Neural progenitor cell (in vitro differentiated cells): ENCODE data around the gene CRYGN. TPM values are rescaled to one million over a fixed set of nuclear protein-coding genes. Genes with fewer than 3 reads are reported as not detected.

Experiments
- DNase-seq: peaks from one replicate; pipeline ENCODE4 v3.0.0-alpha.2; 2016; ENCODE audit warnings: low spot score
- H2AFZ ChIP-seq: fragments of 200-600 bp; sonication (generic); replicated peaks from 2 replicates; pipeline ENCODE4 v1.6.1; 2016; ENCODE audit warnings: antibody characterized with exemption
- H3F3A ChIP-seq: fragments of 200-600 bp; sonication (generic); 2 replicates; pipeline ENCODE4 v1.6.1; 2016; ENCODE audit warnings: antibody characterized with exemption, low read depth
- H3K27ac ChIP-seq: fragments of 200-600 bp; sonication (generic); 2 replicates; pipeline ENCODE4 v1.5.1; 2016; ENCODE audit warnings: mild to moderate bottlenecking
- H3K27me3 ChIP-seq: fragments of 200-600 bp; sonication (generic); 2 replicates; pipeline ENCODE4 v1.6.1; 2016; ENCODE audit warnings: mild to moderate bottlenecking, moderate library complexity
- H3K36me3 ChIP-seq: fragments of 200-600 bp; sonication (generic); 2 replicates; pipeline ENCODE4 v1.5.1; 2016
- H3K4me1 ChIP-seq: fragments of 200-600 bp; sonication (generic); 2 replicates; pipeline ENCODE4 v1.6.1; 2016; ENCODE audit warnings: mixed run types
- H3K4me2 ChIP-seq: fragments of 200-600 bp; sonication (generic); 2 replicates; pipeline ENCODE4 v1.6.1; 2016
- H3K4me3 ChIP-seq: fragments of 200-600 bp; sonication (generic); 2 replicates; pipeline ENCODE4 v1.5.1; 2016
- H3K79me2 ChIP-seq: fragments of 200-600 bp; sonication (generic); 2 replicates; pipeline ENCODE4 v1.6.1; 2016; ENCODE audit warnings: low read depth
- H3K9ac ChIP-seq: fragments of 200-600 bp; sonication (generic); 2 replicates; pipeline ENCODE4 v1.6.1; 2016
- H3K9me3 ChIP-seq: fragments of 200-600 bp; sonication (generic); 2 replicates; pipeline ENCODE4 v1.5.1; 2016; ENCODE audit warnings: low read depth
- H4K20me1 ChIP-seq: fragments of 200-600 bp; sonication (generic); 2 replicates; pipeline ENCODE4 v1.6.1; 2016; ENCODE audit warnings: low read depth
- H3K27ac Mint-ChIP-seq: 3 replicates; pipeline ENCODE4 v1.8.0; 2021; ENCODE audit warnings: mixed read lengths
- H3K27me3 Mint-ChIP-seq: 2 replicates; pipeline ENCODE4 v1.8.0; 2022; ENCODE audit warnings: low read depth, mild to moderate bottlenecking, inconsistent platforms, moderate library complexity, mixed read lengths; ENCODE audit not compliant: insufficient read depth
- H3K36me3 Mint-ChIP-seq: 3 replicates; pipeline ENCODE4 v1.8.0; 2021; ENCODE audit warnings: mixed read lengths
- H3K4me1 Mint-ChIP-seq: 3 replicates; pipeline ENCODE4 v1.8.0; 2021; ENCODE audit warnings: mixed read lengths
- H3K4me3 Mint-ChIP-seq: 3 replicates; pipeline ENCODE4 v1.8.0; 2021; ENCODE audit warnings: mild to moderate bottlenecking, moderate library complexity, mixed read lengths
- H3K9me3 Mint-ChIP-seq: 3 replicates; pipeline ENCODE4 v1.8.0; 2020; ENCODE audit warnings: mixed read lengths
- EZH2 ChIP-seq: fragments of 200-600 bp; sonication (generic); IDR thresholded peaks from 2 replicates; pipeline ENCODE4 v1.6.1; 2017; ENCODE audit warnings: antibody characterized with exemption, mild to moderate bottlenecking, moderate library complexity
- EZH2phosphoT487 ChIP-seq: fragments of 200-600 bp; sonication (generic); IDR thresholded peaks from 2 replicates; pipeline ENCODE4 v1.6.1; 2017; ENCODE audit warnings: antibody characterized with exemption
- total RNA-seq: library from RNA; depleted of rRNA; stranded (reverse); fragments of >200 nt; gene quantifications from 2 replicates; pipeline ENCODE4 v1.2.3, GENCODE V29; 2015; ENCODE audit warnings: low replicate concordance
- TF ChIP-seq, protein P1 (sequence below): fragments of 200-600 bp; sonication (generic); IDR thresholded peaks from 2 replicates; pipeline ENCODE4 v1.5.1; 2017; ENCODE audit warnings: antibody characterized with exemption, mild to moderate bottlenecking

Gene CRYGN
- total RNA-seq, 1 donor from 2014 or later, result not detected

DNA sequence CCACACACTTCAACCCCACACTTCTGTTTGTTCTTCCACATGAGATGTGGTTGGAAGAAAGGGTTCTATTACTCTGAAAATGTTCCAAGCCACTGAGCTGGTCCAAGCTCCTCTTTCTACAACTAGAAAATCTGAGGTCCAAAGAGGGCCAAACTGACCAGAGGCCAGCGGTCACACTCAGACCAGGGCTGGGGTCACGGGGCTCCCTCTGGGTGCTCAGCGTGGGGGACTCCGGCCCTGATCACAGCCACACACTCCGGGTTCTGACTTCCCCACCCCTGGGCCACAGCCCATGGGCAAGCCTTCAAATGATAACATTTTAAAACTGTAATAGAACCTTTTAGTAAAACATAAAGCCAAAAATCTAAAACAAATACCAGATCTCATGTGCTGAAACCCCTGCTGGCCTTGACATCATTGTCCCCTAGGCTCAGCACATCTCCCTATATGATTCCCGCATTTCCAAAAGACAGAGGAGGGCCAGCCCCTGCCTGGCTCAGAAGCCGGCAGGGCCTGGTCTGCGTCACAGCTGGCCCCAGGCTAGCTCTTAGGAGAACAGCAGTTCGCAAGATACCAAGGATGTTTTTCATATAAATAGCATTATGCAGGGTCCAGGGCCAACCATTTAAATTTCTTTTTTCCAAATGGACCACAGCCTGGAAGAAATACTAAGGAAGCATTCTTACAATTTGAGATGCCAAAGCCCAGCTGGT is 3.3 kb downstream of the CRYGN start:
- Mint-ChIP-seq H3K9me3 (no peaks in the 10 kb centered on the region), H3K36me3 (no peaks in the 10 kb centered on the region), H3K4me1 (peaks cover 11% of the 10 kb centered on the region), H3K27me3 (peaks cover 14% of the 10 kb centered on the region), H3K27ac (no peak overlapping the region), H3K4me3 (peak overlapping the region; percentile 30)
- Histone ChIP-seq H3K9me3 (no peaks in the 10 kb centered on the region), H2AFZ (no peak overlapping the region), H3K4me3 (no peak overlapping the region), H3K79me2 (no peaks in the 10 kb centered on the region), H4K20me1 (no peaks in the 10 kb centered on the region), H3K4me1 (peaks cover 16% of the 10 kb centered on the region), H3F3A (no peaks in the 10 kb centered on the region), H3K36me3 (no peaks in the 10 kb centered on the region), H3K4me2 (no peak overlapping the region), H3K27me3 (peaks cover 37% of the 10 kb centered on the region), H3K9ac (no peak overlapping the region), H3K27ac (no peak overlapping the region)
- no peak for TF ChIP-seq EZH2phosphoT487
- no peak for TF ChIP-seq EZH2
- TF ChIP-seq, protein P1, sequence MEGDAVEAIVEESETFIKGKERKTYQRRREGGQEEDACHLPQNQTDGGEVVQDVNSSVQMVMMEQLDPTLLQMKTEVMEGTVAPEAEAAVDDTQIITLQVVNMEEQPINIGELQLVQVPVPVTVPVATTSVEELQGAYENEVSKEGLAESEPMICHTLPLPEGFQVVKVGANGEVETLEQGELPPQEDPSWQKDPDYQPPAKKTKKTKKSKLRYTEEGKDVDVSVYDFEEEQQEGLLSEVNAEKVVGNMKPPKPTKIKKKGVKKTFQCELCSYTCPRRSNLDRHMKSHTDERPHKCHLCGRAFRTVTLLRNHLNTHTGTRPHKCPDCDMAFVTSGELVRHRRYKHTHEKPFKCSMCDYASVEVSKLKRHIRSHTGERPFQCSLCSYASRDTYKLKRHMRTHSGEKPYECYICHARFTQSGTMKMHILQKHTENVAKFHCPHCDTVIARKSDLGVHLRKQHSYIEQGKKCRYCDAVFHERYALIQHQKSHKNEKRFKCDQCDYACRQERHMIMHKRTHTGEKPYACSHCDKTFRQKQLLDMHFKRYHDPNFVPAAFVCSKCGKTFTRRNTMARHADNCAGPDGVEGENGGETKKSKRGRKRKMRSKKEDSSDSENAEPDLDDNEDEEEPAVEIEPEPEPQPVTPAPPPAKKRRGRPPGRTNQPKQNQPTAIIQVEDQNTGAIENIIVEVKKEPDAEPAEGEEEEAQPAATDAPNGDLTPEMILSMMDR, result no peak
- DNase-seq, result no peak

DNA sequence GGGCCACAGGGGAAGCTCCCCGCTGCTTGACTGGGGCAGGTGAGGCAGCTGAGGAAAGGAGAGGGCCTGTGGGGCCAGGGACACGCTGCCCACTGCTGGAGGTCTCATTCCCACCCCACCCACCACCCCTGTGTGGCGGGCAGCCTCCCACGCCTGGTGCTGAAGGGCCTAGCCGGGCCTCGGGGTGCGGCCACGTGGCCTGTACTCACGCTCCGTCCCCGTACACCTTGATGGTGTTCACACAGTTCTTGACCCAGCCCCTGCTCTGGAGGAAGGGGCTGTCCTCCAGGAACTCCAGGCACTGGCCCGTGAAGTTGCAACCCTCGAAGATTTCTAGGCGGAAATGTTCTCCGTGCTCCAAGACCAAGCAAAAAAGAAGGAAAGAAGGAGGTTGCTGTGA is 4.0 kb downstream of the CRYGN start:
- Mint-ChIP-seq H3K36me3 (no peaks in the 10 kb centered on the region), H3K4me1 (peaks cover 8% of the 10 kb centered on the region), H3K27ac (no peak overlapping the region), H3K4me3 (no peak overlapping the region), H3K27me3 (peaks cover 15% of the 10 kb centered on the region), H3K9me3 (no peaks in the 10 kb centered on the region)
- Histone ChIP-seq H3K27ac (no peak overlapping the region), H3K4me3 (no peak overlapping the region), H3F3A (no peaks in the 10 kb centered on the region), H3K9ac (no peak overlapping the region), H3K27me3 (peaks cover 31% of the 10 kb centered on the region), H3K9me3 (no peaks in the 10 kb centered on the region), H3K4me1 (peaks cover 16% of the 10 kb centered on the region), H4K20me1 (no peaks in the 10 kb centered on the region), H3K4me2 (no peak overlapping the region), H3K79me2 (no peaks in the 10 kb centered on the region), H3K36me3 (no peaks in the 10 kb centered on the region), H2AFZ (no peak overlapping the region)
- DNase-seq, result no peak
- TF ChIP-seq EZH2phosphoT487 (no peak), EZH2 (no peak)
- TF ChIP-seq, protein P1, result no peak

DNA sequence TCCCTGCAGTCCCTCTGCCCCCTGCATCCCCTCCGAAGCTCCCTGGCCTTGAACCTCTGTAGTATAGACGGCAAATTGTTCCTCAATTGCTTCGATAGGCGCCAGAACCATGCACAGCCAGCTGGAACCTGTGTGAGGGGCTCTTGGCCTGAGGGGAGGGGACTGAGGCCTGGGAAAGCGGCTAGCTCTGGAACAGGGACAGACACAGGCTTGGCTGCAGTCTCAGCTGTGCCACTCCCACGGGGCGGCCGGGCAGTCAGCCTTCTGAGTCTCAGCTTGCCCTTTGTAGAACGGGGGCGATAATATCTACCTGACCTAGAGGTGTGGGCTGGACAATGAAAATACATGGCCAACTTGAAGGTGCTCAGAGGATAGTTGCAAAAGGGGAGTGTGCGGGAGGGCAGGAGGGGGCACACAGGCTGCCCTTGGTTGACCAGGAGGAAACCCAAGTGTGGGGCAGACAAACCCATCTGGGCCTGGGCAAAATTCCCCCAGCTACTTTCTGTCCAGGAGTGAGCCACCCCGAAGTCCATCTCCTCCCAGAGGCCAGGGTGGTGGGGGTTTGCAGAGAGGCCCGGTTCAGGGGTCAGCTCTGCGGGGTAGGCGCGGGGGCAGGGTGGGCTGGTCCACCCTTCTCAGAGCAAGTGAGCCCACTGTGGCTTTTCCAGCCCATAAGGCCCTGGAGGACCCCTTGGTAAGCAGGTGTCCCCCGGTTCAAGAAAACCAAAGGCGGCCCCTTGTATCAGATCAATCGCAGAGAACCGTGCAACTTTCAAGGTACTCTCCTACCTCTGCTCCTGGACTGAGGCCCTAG is 4.6 kb downstream of the CRYGN start:
- H3K36me3 Mint-ChIP-seq, result no peaks in the 10 kb centered on the region
- no peak overlapping the region for H3K27ac ChIP-seq
- H3K4me1 Mint-ChIP-seq, result peaks cover 3% of the 10 kb centered on the region
- H3K9me3 Mint-ChIP-seq, result no peaks in the 10 kb centered on the region
- H3K27ac Mint-ChIP-seq, result no peak overlapping the region
- H3K79me2 ChIP-seq, result no peaks in the 10 kb centered on the region
- H3K9me3 ChIP-seq, result no peaks in the 10 kb centered on the region
- no peaks in the 10 kb centered on the region for H3F3A ChIP-seq
- no peak overlapping the region for H3K9ac ChIP-seq
- H3K36me3 ChIP-seq, result no peaks in the 10 kb centered on the region
- DNase-seq, result no peak
- no peaks in the 10 kb centered on the region for H4K20me1 ChIP-seq
- no peak overlapping the region for H2AFZ ChIP-seq
- TF ChIP-seq, protein P1, result no peak
- TF ChIP-seq EZH2 (no peak), EZH2phosphoT487 (no peak)
- no peak overlapping the region for H3K4me2 ChIP-seq
- H3K4me3 Mint-ChIP-seq, result no peak overlapping the region
- H3K27me3 ChIP-seq, result peaks cover 24% of the 10 kb centered on the region
- peaks cover 12% of the 10 kb centered on the region for H3K4me1 ChIP-seq
- no peak overlapping the region for H3K4me3 ChIP-seq
- peaks cover 13% of the 10 kb centered on the region for H3K27me3 Mint-ChIP-seq
